MCF 10A (cell line): ENCODE data around the gene COLEC12. TPM values are rescaled to one million over a fixed set of nuclear protein-coding genes. Genes with fewer than 3 reads are reported as not detected.

Experiments
- BruUV-seq: library from RNA; stranded (reverse); fragments of 400-500 nt; replicated peaks from 2 replicates; lab custom pipeline; 2021; lab: Mats Ljungman, UMichigan
- CTCF ChIA-PET: fragments of 300-600 bp; sonication (Branson Sonifier 250); formaldehyde crosslinking; extraction: SDS; loops from one replicate; lab custom pipeline; 2021; ENCODE audit warnings: antibody characterized with exemption, inconsistent platforms; lab: Yijun Ruan, JAX
- POLR2A ChIA-PET: fragments of 300-600, 350-650 bp; sonication (Branson Sonifier 250); formaldehyde crosslinking; extraction: SDS; loops from one replicate; lab custom pipeline; 2020; ENCODE audit warnings: antibody characterized with exemption, inconsistent platforms; lab: Yijun Ruan, JAX
- DNase-seq: peaks from one replicate; pipeline ENCODE4 v3.0.0-alpha.2; 2018; ENCODE audit not compliant: unreplicated experiment
- H3K27ac Mint-ChIP-seq: one replicate; pipeline ENCODE4 v1.8.0; 2022; ENCODE audit warnings: mild to moderate bottlenecking, low read depth, mixed read lengths; ENCODE audit not compliant: unreplicated experiment
- H3K27me3 Mint-ChIP-seq: one replicate; pipeline ENCODE4 v1.8.0; 2022; ENCODE audit warnings: mixed read lengths; ENCODE audit not compliant: insufficient read depth, unreplicated experiment
- H3K36me3 Mint-ChIP-seq: one replicate; pipeline ENCODE4 v1.8.0; 2022; ENCODE audit warnings: mild to moderate bottlenecking, moderate library complexity, mixed read lengths; ENCODE audit not compliant: insufficient read depth, unreplicated experiment
- H3K4me1 Mint-ChIP-seq: one replicate; pipeline ENCODE4 v1.8.0; 2022; ENCODE audit warnings: mixed read lengths; ENCODE audit not compliant: insufficient read depth, unreplicated experiment
- H3K4me3 Mint-ChIP-seq: one replicate; pipeline ENCODE4 v1.8.0; 2022; ENCODE audit warnings: mild to moderate bottlenecking, moderate library complexity, mixed read lengths; ENCODE audit not compliant: unreplicated experiment
- H3K9me3 Mint-ChIP-seq: one replicate; pipeline ENCODE4 v1.8.0; 2022; ENCODE audit warnings: mixed read lengths; ENCODE audit not compliant: unreplicated experiment
- intact Hi-C: fragments of 100-400 bp; cut with micrococcal nuclease; formaldehyde crosslinking; loops from 2 replicates; pipeline ENCODE4 v1.14.1; 2022
- total RNA-seq: library from RNA; stranded (reverse); gene quantifications from 2 replicates; pipeline ENCODE4 v1.2.3, GENCODE V29; 2022
- TF ChIP-seq, protein P1 (sequence below): fragments of 200-600 bp; IDR thresholded peaks from one replicate; pipeline ENCODE4 v1.8.0; 2022; ENCODE audit warnings: antibody characterized with exemption, mild to moderate bottlenecking; ENCODE audit not compliant: unreplicated experiment

COLEC12 gene
- total RNA-seq, 1 experiment from 2014 or later = 0.05 TPM

DNA sequence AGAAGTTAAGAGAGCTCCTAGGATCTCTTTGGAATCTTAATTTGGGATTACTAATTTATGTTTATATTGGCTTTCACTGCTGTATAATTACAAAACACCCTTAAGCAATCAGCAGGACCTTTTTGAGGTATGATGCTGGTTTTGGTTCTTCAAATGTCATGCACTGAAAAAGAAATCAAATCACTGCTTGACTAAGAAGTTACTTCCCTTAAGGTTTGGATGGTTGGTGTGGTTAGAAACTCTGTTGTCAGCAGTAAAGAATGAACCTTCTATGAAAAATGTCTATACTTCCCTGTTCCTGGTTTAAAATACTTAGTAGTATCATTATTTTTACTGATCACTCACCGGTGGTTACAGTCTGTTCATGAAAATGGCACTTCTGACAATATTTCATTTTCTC is 5.5 kb downstream of the COLEC12 start:
- H3K4me3 Mint-ChIP-seq = no peak overlapping the region
- TF ChIP-seq, protein P1, sequence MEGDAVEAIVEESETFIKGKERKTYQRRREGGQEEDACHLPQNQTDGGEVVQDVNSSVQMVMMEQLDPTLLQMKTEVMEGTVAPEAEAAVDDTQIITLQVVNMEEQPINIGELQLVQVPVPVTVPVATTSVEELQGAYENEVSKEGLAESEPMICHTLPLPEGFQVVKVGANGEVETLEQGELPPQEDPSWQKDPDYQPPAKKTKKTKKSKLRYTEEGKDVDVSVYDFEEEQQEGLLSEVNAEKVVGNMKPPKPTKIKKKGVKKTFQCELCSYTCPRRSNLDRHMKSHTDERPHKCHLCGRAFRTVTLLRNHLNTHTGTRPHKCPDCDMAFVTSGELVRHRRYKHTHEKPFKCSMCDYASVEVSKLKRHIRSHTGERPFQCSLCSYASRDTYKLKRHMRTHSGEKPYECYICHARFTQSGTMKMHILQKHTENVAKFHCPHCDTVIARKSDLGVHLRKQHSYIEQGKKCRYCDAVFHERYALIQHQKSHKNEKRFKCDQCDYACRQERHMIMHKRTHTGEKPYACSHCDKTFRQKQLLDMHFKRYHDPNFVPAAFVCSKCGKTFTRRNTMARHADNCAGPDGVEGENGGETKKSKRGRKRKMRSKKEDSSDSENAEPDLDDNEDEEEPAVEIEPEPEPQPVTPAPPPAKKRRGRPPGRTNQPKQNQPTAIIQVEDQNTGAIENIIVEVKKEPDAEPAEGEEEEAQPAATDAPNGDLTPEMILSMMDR = no peak
- intact Hi-C loops = no loop called here
- DNase-seq = no peak
- no peaks in the 10 kb centered on the region for H3K9me3 Mint-ChIP-seq
- H3K4me1 Mint-ChIP-seq = no peaks in the 10 kb centered on the region
- H3K27me3 Mint-ChIP-seq = peaks cover 16% of the 10 kb centered on the region
- H3K36me3 Mint-ChIP-seq = no peaks in the 10 kb centered on the region
- no peak overlapping the region for H3K27ac Mint-ChIP-seq
- ChIA-PET POLR2A (interaction anchor here (0.6 kb wide), 1 partner anchor 175 kb away, joined by 3 read pairs; no protein-coding TSS in a partner anchor), CTCF (interaction anchor here (1.2 to 2.2 kb wide), 2 partner anchors 9 kb away, joined by 3 to 8 read pairs; no protein-coding TSS in a partner anchor)
- no TSS peak for BruUV-seq

DNA sequence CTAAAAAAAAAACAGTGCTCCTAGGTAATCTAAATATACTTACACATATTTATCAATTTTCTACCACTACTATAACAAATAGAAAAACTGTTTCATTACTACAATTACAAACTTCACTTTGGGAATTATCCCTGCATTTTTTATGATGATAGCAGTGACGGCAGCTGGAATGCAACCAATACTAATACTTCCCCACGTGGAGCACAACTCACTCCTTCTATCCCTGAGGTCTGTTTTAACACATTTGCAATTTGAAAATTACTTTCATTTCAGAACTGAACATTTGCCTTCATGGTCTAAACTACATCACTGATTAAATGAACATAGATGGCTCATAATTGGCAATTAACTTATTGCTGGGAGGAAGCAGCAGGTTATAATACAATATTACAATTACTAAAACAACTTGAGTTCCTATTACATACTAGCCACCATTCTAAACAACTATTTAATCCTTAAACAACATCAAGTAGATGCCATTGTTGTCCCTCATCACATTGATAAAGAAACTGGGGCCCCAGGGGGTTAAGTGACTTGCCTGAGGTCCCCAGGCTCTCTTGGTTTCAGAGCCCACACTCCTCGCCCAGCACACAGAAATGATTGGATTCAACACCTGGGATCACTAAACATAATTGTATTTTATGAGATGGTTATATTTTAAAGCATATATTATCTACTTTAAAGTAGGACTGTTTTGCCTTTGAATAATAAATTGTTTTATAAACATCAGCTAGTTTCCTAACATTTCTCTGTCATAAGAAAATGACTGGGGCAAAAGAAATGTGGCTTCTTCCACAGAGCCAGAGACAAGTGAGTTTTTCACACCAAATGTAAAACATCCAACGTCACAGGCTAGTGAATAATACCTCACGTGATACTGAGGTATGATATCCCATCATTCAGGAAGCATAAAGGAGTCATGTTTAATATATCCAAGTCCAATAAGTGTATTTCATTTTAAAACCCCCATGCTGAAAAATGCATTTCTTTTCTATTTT is 6.2 kb downstream of the COLEC12 start:
- H3K9me3 Mint-ChIP-seq = peaks cover 7% of the 10 kb centered on the region
- peaks cover 8% of the 10 kb centered on the region for H3K27me3 Mint-ChIP-seq
- H3K4me1 Mint-ChIP-seq = peaks cover 4% of the 10 kb centered on the region
- no peak overlapping the region for H3K27ac Mint-ChIP-seq
- CTCF ChIA-PET = interaction anchor here (2.2 kb wide), 1 partner anchor 8 kb away, joined by 8 read pairs; no protein-coding TSS in a partner anchor
- no peaks in the 10 kb centered on the region for H3K36me3 Mint-ChIP-seq
- H3K4me3 Mint-ChIP-seq = no peak overlapping the region
- no TSS peak for BruUV-seq
- POLR2A ChIA-PET = interaction anchor here (0.6 to 0.7 kb wide), 2 partner anchors 49 to 175 kb away, joined by 3 to 4 read pairs; no protein-coding TSS in a partner anchor
- DNase-seq = no peak
- intact Hi-C loops = no loop called here
- TF ChIP-seq, protein P1 = no peak

DNA sequence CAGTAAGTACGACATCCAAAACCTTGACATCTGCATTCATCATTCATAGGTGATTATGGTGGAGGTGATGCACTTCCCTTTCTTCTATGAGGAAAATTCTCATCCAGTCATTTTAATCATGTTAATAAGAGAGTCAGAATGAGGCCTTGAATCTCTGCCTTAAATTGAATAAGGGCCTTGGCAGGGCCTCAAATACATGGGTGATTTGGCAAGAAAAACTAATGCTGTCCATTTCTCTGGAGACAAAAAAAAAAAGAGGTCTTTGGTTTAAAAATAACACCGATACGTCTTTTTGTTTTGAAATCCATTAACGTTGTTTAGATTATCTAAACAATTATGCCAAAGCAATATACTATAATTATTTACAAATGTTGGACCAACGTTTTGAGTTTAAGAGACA is 8.1 kb downstream of the COLEC12 start:
- BruUV-seq = no TSS peak

More for the DNA sequence above, 8.1 kb downstream of the COLEC12 start:
- H3K27me3 Mint-ChIP-seq = no peaks in the 10 kb centered on the region
- peaks cover 18% of the 10 kb centered on the region for H3K9me3 Mint-ChIP-seq
- TF ChIP-seq, protein P1 = no peak
- ChIA-PET POLR2A (no interaction called here), CTCF (no interaction called here)
- peaks cover 6% of the 10 kb centered on the region for H3K4me1 Mint-ChIP-seq
- intact Hi-C loops = no loop called here
- H3K36me3 Mint-ChIP-seq = no peaks in the 10 kb centered on the region
- no peak for DNase-seq
- no peak overlapping the region for H3K4me3 Mint-ChIP-seq
- no peak overlapping the region for H3K27ac Mint-ChIP-seq
